ENCODE results near the gene GAMT.

- TF ChIP-seq CTCF (IDR thresholded peaks at IDR 0.05) (no peak), ZFX (IDR thresholded peaks at IDR 0.05; ENCODE audit: borderline replicate concordance) (no peak)
Measured at GRCh38 chr19:1435378-1435989, 34.1 kb upstream of the GAMT start.

Measured in 22Rv1 (cell line).